Vagina (tissue), 2 donors: Measurements from ENCODE around the gene PACRG. TPM values are rescaled to one million over a fixed set of nuclear protein-coding genes. Genes with fewer than 3 reads are reported as not detected.

Experiments used
- DNase-seq, 2 donors: peaks; one replicate each; pipeline ENCODE4 v3.0.0-alpha.2; 2017; ENCODE audit errors: extremely low spot score in 2 of 2
- H3K27ac ChIP-seq: fragments of 200-600 bp; sonication (generic); one replicate; pipeline ENCODE4 v1.5.1; 2019
- H3K27me3 ChIP-seq: fragments of 200-600 bp; sonication (generic); one replicate; pipeline ENCODE4 v1.5.1; 2019
- H3K36me3 ChIP-seq, 2 donors: fragments of 200-600 bp; sonication (generic); one replicate each; pipeline ENCODE4 v1.5.1; 2017 to 2019
- H3K4me1 ChIP-seq: fragments of 200-600 bp; sonication (generic); one replicate; pipeline ENCODE4 v1.5.1; 2019
- H3K4me3 ChIP-seq, 2 donors: fragments of 200-600 bp; sonication (generic); 1 replicate in 1 of 2; 2 replicates in 1 of 2; pipeline ENCODE4 v1.5.1; 2016 to 2019
- H3K9me3 ChIP-seq: fragments of 200-600 bp; sonication (generic); one replicate; pipeline ENCODE4 v1.5.1; 2019
- CTCF ChIP-seq, 3 experiments: fragments of 450-650 bp in 2 of 3; fragments of 200-600 bp in 1 of 3; sonication (generic) in 1 of 3; IDR thresholded peaks; one replicate each; pipeline ENCODE4 v1.5.1; 2017 to 2019; ENCODE audit warnings: antibody characterized with exemption in 3 of 3, mild to moderate bottlenecking in 2 of 3, moderate library complexity in 2 of 3
- POLR2A ChIP-seq, 2 donors: fragments of 450-650 bp; IDR thresholded peaks; one replicate each; pipeline ENCODE4 v1.6.1; 2017; ENCODE audit warnings: antibody characterized with exemption in 2 of 2, mild to moderate bottlenecking in 2 of 2, moderate library complexity in 2 of 2
- POLR2AphosphoS5 ChIP-seq, 2 donors: sonication (generic); formaldehyde crosslinking; IDR thresholded peaks; one replicate each; pipeline ENCODE4 v1.9.0; 2017; ENCODE audit warnings: antibody characterized with exemption in 2 of 2, mild to moderate bottlenecking in 2 of 2, low read depth in 1 of 2; ENCODE audit not compliant: insufficient read depth in 1 of 2
- intact Hi-C: fragments of 100-400 bp; cut with DNase I; formaldehyde crosslinking; loops from one replicate; pipeline ENCODE4 v1.15.1; 2023
- total RNA-seq: library from RNA; depleted of rRNA; stranded (reverse); fragments of >200 nt; gene quantifications from one replicate; pipeline ENCODE4 v1.2.3, GENCODE V29; 2016

PACRG gene
- total RNA-seq, 1 donor from 2014 or later = not detected

- TF ChIP-seq POLR2A (IDR thresholded peaks at IDR 0.05) = no peak
- TF ChIP-seq CTCF (IDR thresholded peaks at IDR 0.05) = no peak
- no peak for TF ChIP-seq POLR2AphosphoS5 (IDR thresholded peaks at IDR 0.05; ENCODE audit: insufficient read depth in 1 of 2, low read depth in 1 of 2)
- intact Hi-C loops = no loop called here
- Histone ChIP-seq H3K4me1 (no peaks in the 10 kb centered on the region), H3K4me3 (no peak overlapping the region), H3K27me3 (no peaks in the 10 kb centered on the region), H3K27ac (no peak overlapping the region), H3K9me3 (no peaks in the 10 kb centered on the region), H3K36me3 (no peaks in the 10 kb centered on the region)
- no peak for DNase-seq
These were observed 521.9 kb downstream of the PACRG start for GRCh38 chr6:163249651-163250101.

GRCh38 chr6:163250116-163250515 is 522.3 kb downstream of the PACRG start:
- DNase-seq = no peak
- TF ChIP-seq POLR2AphosphoS5 (IDR thresholded peaks at IDR 0.05; ENCODE audit: insufficient read depth in 1 of 2, low read depth in 1 of 2) (no peak), POLR2A (IDR thresholded peaks at IDR 0.05) (no peak), CTCF (IDR thresholded peaks at IDR 0.05) (no peak)
- Histone ChIP-seq H3K27me3 (no peaks in the 10 kb centered on the region), H3K36me3 (no peaks in the 10 kb centered on the region), H3K27ac (no peak overlapping the region), H3K9me3 (no peaks in the 10 kb centered on the region), H3K4me1 (no peaks in the 10 kb centered on the region), H3K4me3 (no peak overlapping the region)
- intact Hi-C loops = no loop called here

GRCh38 chr6:163252061-163252591 is 524.4 kb downstream of the PACRG start:
- Histone ChIP-seq H3K36me3 (no peaks in the 10 kb centered on the region), H3K4me3 (no peak overlapping the region), H3K27me3 (no peaks in the 10 kb centered on the region), H3K27ac (no peak overlapping the region), H3K9me3 (no peaks in the 10 kb centered on the region), H3K4me1 (no peaks in the 10 kb centered on the region)
- TF ChIP-seq POLR2A (IDR thresholded peaks at IDR 0.05) (no peak), POLR2AphosphoS5 (IDR thresholded peaks at IDR 0.05; ENCODE audit: insufficient read depth in 1 of 2, low read depth in 1 of 2) (no peak), CTCF (IDR thresholded peaks at IDR 0.05) (no peak)
- intact Hi-C loops = no loop called here
- no peak for DNase-seq

GRCh38 chr6:163253556-163254213 is 525.9 kb downstream of the PACRG start:
- H3K27me3 ChIP-seq = no peaks in the 10 kb centered on the region
- H3K27ac ChIP-seq = no peak overlapping the region
- no peaks in the 10 kb centered on the region for H3K36me3 ChIP-seq
- H3K4me3 ChIP-seq = no peak overlapping the region
- TF ChIP-seq CTCF (IDR thresholded peaks at IDR 0.05) (no peak), POLR2AphosphoS5 (IDR thresholded peaks at IDR 0.05; ENCODE audit: insufficient read depth in 1 of 2, low read depth in 1 of 2) (no peak), POLR2A (IDR thresholded peaks at IDR 0.05) (no peak)
- no peaks in the 10 kb centered on the region for H3K4me1 ChIP-seq
- no peak for DNase-seq
- intact Hi-C loops = no loop called here
- H3K9me3 ChIP-seq = no peaks in the 10 kb centered on the region

GRCh38 chr6:163254341-163254835 is 526.6 kb downstream of the PACRG start:
- intact Hi-C loops = no loop called here

More at GRCh38 chr6:163254341-163254835, 526.6 kb downstream of the PACRG start:
- Histone ChIP-seq H3K4me3 (no peak overlapping the region), H3K27me3 (no peaks in the 10 kb centered on the region), H3K4me1 (no peaks in the 10 kb centered on the region), H3K9me3 (no peaks in the 10 kb centered on the region), H3K27ac (no peak overlapping the region), H3K36me3 (no peaks in the 10 kb centered on the region)
- no peak for TF ChIP-seq POLR2AphosphoS5 (IDR thresholded peaks at IDR 0.05; ENCODE audit: insufficient read depth in 1 of 2, low read depth in 1 of 2)
- no peak for TF ChIP-seq POLR2A (IDR thresholded peaks at IDR 0.05)
- no peak for TF ChIP-seq CTCF (IDR thresholded peaks at IDR 0.05)
- no peak for DNase-seq
